Breast epithelium (tissue), 3 donors: Measurements from ENCODE around the gene HLA-DMB.

ENCODE experiments used
- CTCF ChIP-seq, 3 donors: fragments of 450-650 bp; IDR thresholded peaks; one replicate each; pipeline ENCODE4 v1.5.1; 2016 to 2017; ENCODE audit warnings: antibody characterized with exemption in 3 of 3, mild to moderate bottlenecking in 3 of 3, moderate library complexity in 3 of 3
- POLR2A ChIP-seq: fragments of 450-650 bp; IDR thresholded peaks from one replicate; pipeline ENCODE4 v1.6.1; 2016; ENCODE audit warnings: antibody characterized with exemption, mild to moderate bottlenecking, moderate library complexity
- POLR2AphosphoS5 ChIP-seq, 3 donors: sonication (generic); formaldehyde crosslinking; IDR thresholded peaks; one replicate each; pipeline ENCODE4 v1.6.1; 2017; ENCODE audit warnings: antibody characterized with exemption in 3 of 3

GRCh38 chr6:32950449-32950848 is 9.6 kb upstream of the HLA-DMB start:
- TF ChIP-seq CTCF (IDR thresholded peaks at IDR 0.05) = no peak
- no peak for TF ChIP-seq POLR2A
- no peak for TF ChIP-seq POLR2AphosphoS5 (IDR thresholded peaks at IDR 0.05)
